ENCODE measurements around the gene TFF2.

TFF2 gene

DNA sequence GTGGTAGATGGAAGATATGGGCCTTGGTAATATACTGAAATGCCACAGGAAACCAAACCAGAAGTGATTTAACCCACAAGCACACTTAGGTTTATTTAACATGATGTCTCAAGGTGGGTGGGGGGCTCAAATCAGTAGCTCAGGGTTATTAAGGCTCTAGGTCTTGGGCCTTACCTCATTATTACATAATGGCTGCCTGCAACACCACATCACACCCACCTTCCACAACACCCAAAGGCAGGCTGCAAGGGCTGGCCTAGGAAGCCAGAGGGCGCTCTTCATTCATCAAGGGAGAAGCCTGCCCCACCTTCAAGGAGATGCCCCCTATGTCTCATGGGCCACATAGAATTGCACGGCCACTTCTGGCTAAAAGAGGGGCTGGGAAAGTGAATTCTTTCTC lies 9.5 kb upstream of the TFF2 start:
- no peak overlapping the region for H3K4me3 ChIP-seq (ENCODE audit: low read depth, low read length)
- no peak for DNase-seq (ENCODE audit: low read depth)

DNA sequence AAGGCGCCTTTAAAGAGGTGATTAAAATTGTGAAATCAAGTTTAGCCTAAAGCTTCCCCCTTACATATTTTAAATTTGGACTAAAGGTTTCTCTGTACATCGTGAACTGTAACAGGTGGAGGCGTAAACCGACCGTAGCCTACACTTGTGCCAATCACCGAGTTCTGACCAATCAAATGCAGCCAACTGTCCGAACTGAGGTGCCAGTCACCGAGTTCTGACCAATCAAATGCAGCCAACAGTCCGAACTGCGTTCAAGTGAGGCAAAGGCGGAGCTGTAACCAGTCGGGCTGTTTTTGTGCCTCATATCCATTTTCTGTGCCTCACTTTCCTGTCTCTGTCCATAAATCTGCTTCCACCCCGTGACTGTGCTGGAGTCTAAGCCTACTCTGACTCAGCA lies 8.1 kb upstream of the TFF2 start:
- no peak overlapping the region for H3K4me3 ChIP-seq (ENCODE audit: low read depth, low read length)
- TF ChIP-seq, protein P1, sequence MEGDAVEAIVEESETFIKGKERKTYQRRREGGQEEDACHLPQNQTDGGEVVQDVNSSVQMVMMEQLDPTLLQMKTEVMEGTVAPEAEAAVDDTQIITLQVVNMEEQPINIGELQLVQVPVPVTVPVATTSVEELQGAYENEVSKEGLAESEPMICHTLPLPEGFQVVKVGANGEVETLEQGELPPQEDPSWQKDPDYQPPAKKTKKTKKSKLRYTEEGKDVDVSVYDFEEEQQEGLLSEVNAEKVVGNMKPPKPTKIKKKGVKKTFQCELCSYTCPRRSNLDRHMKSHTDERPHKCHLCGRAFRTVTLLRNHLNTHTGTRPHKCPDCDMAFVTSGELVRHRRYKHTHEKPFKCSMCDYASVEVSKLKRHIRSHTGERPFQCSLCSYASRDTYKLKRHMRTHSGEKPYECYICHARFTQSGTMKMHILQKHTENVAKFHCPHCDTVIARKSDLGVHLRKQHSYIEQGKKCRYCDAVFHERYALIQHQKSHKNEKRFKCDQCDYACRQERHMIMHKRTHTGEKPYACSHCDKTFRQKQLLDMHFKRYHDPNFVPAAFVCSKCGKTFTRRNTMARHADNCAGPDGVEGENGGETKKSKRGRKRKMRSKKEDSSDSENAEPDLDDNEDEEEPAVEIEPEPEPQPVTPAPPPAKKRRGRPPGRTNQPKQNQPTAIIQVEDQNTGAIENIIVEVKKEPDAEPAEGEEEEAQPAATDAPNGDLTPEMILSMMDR (IDR thresholded peaks at IDR 0.05; ENCODE audit: low read depth, low read length, missing control alignments): no peak
- DNase-seq (ENCODE audit: low read depth): no peak

More for the DNA sequence above, 9.5 kb upstream of the TFF2 start:
- TF ChIP-seq, protein P1 (IDR thresholded peaks at IDR 0.05; ENCODE audit: low read depth, low read length, missing control alignments): no peak

DNA sequence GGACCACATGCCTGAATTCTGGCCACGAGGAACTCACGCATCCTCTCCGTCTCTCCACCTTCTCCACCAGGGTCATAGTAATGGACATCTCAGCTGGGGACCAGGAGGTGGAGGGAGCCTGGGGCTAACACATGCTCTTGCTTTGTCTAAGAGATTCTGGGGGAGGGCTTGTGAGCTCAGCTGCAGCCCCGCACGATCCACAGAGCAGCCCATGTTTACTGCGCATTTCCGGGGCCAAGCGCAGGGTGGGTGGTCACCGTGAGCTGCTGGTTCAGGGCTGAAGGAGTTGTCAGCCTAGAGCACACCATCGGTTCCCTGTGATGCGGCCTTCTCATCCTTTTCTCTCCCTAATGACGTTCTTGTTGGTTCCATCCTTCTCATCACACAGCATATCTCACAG lies 7.5 kb upstream of the TFF2 start:
- H3K4me3 ChIP-seq (ENCODE audit: low read depth, low read length): no peak overlapping the region
- TF ChIP-seq, protein P1 (IDR thresholded peaks at IDR 0.05; ENCODE audit: low read depth, low read length, missing control alignments): no peak
- DNase-seq (ENCODE audit: low read depth): no peak

DNA sequence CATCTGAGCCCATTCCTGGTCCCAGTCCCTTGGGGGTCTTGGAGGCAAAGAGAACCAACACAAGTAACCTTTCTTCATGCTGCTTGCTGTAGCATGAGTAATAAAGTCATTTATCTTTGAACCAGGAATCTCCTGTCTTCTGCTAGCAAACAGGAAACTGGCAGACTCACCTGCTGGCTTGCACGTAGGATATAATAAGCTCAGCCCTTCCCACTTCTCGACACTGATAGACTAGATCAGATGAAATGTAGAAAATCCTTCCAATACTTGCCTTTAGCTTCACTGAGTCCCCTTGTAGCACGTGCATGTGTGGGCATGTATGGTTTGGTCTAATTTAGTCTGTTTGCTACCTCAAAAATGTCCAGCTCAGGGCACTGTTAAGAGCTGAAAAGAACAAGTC lies 6.5 kb upstream of the TFF2 start:
- TF ChIP-seq, protein P1 (IDR thresholded peaks at IDR 0.05; ENCODE audit: low read depth, low read length, missing control alignments): no peak
- no peak for DNase-seq (ENCODE audit: low read depth)
- H3K4me3 ChIP-seq (ENCODE audit: low read depth, low read length): no peak overlapping the region

DNA sequence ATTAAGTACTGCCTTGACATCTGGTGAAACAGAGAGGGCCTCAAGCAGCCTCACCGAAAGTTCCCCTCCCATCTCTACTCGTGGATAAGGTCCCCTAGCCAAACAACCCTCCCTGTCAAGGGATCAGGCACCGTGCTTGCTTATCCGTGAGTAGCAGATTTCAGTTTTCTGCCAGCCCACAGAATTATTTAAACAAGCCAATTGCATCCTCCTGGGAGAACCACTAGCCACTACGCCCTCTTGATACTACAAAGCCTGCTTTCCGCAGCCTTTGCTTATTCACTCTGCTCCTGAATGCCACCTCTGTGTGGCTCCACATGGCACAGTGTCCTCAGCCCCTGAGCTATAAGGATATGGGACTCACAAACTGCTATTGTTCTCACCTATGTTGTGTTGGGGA lies 5.9 kb upstream of the TFF2 start:
- no peak overlapping the region for H3K4me3 ChIP-seq (ENCODE audit: low read depth, low read length)
- no peak for DNase-seq (ENCODE audit: low read depth)
- TF ChIP-seq, protein P1 (IDR thresholded peaks at IDR 0.05; ENCODE audit: low read depth, low read length, missing control alignments): no peak

DNA sequence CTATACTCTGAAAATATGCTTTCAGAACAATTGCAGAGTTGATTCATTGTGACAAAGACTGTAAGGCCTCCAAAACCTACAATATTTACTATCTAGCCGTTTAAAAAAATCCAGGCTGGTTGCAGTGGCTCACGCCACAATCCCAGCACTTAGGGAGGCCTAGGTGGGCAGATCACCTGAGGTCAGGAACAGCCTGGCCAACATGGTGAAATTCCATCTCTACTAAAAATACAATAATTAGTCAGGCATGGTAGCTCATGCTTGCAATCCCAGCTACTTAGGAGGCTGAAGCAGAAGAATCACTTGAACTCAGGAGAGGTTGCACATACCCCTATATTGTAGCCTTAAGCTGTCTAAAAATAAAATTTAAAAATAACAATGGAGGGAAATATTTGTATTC lies 5.3 kb upstream of the TFF2 start:
- TF ChIP-seq, protein P1 (IDR thresholded peaks at IDR 0.05; ENCODE audit: low read depth, low read length, missing control alignments): no peak
- DNase-seq (ENCODE audit: low read depth): no peak
- no peak overlapping the region for H3K4me3 ChIP-seq (ENCODE audit: low read depth, low read length)

DNA sequence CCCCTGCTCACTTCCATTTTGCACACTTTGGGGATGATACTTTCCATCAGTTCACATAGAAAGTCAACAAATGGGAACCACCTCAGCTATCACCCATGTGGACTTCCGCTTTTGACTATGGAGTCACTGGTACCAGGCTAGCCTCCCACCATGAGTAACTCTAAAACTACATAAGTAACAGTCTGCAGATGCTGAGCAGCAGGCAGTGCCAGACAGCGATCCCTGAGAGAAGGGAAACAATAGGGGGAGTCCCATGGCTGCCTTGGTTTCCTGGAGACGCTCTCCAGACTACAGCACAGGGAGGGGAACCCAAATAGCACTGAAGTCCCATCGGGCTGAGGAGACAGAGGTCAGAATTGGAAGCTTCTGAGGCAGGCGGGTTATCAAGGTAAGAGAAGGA lies 2.8 kb upstream of the TFF2 start:
- TF ChIP-seq, protein P1 (IDR thresholded peaks at IDR 0.05; ENCODE audit: low read depth, low read length, missing control alignments): no peak
- no peak for DNase-seq (ENCODE audit: low read depth)
- H3K4me3 ChIP-seq (ENCODE audit: low read depth, low read length): no peak overlapping the region

Data from GM12864 (cell line).